HepG2 (cell line): ENCODE results near the gene CDC25C. TPM values are rescaled to one million over a fixed set of nuclear protein-coding genes. Genes with fewer than 3 reads are reported as not detected.
A peak's percentile ranks its signal among the peaks of the same experiment; 100 is the strongest.

ENCODE experiments used
- AFF4 ChIP-seq: sonication (generic); formaldehyde crosslinking; IDR thresholded peaks from 2 replicates; pipeline ENCODE4 v1.4.0; 2020; ENCODE audit warnings: missing genetic modification reagents
- GZF1 ChIP-seq: sonication (generic); formaldehyde crosslinking; IDR thresholded peaks from 2 replicates; pipeline ENCODE4 v1.5.1; 2020; ENCODE audit warnings: mild to moderate bottlenecking, missing genetic modification reagents
- HOXA9 ChIP-seq: sonication (generic); formaldehyde crosslinking; IDR thresholded peaks from 2 replicates; pipeline ENCODE4 v1.8.1; 2022; ENCODE audit warnings: missing genetic modification reagents, mild to moderate bottlenecking, moderate library complexity, borderline replicate concordance
- KLF11 ChIP-seq: IDR thresholded peaks from 2 replicates; pipeline ENCODE4 v1.6.1; 2016; ENCODE audit warnings: missing compliant biosample characterization
- MTA1 ChIP-seq: sonication (generic); formaldehyde crosslinking; IDR thresholded peaks from 2 replicates; pipeline ENCODE4 v1.4.0; 2020; ENCODE audit warnings: missing genetic modification reagents, mild to moderate bottlenecking, borderline replicate concordance
- NR3C1 ChIP-seq: sonication (generic); formaldehyde crosslinking; IDR thresholded peaks from 2 replicates; pipeline ENCODE4 v1.4.0; 2020; ENCODE audit warnings: missing genetic modification reagents
- PATZ1 ChIP-seq: sonication (generic); formaldehyde crosslinking; IDR thresholded peaks from 2 replicates; pipeline ENCODE4 v1.4.0; 2020; ENCODE audit warnings: missing genetic modification reagents
- SETDB1 ChIP-seq: sonication (generic); formaldehyde crosslinking; IDR thresholded peaks from 2 replicates; pipeline ENCODE4 v1.5.1; 2020; ENCODE audit warnings: missing genetic modification reagents, mild to moderate bottlenecking, borderline replicate concordance
- SMYD3 ChIP-seq: sonication (generic); formaldehyde crosslinking; IDR thresholded peaks from 2 replicates; pipeline ENCODE4 v1.8.1; 2023; ENCODE audit warnings: mild to moderate bottlenecking, missing genetic modification reagents
- USF2 ChIP-seq, 2 experiments: sonication (generic) in 1 of 2; formaldehyde crosslinking in 1 of 2; IDR thresholded peaks; 2 replicates each; pipeline versions ENCODE4 v1.5.1 to v1.6.1; 2011 to 2020; ENCODE audit warnings: borderline replicate concordance in 1 of 2, low read depth in 1 of 2, low read length in 1 of 2, mild to moderate bottlenecking in 1 of 2, missing genetic modification reagents in 1 of 2, moderate library complexity in 1 of 2
- ZFP82 ChIP-seq: sonication (generic); formaldehyde crosslinking; IDR thresholded peaks from 2 replicates; pipeline ENCODE4 v1.5.1; 2020; ENCODE audit warnings: mild to moderate bottlenecking, missing genetic modification reagents, borderline replicate concordance
- ZNF501 ChIP-seq: sonication (generic); formaldehyde crosslinking; IDR thresholded peaks from 2 replicates; pipeline ENCODE4 v1.5.1; 2020; ENCODE audit warnings: mild to moderate bottlenecking, moderate library complexity, missing genetic modification reagents
- ZNF83 ChIP-seq: sonication (generic); formaldehyde crosslinking; IDR thresholded peaks from 2 replicates; pipeline ENCODE4 v1.4.0; 2020; ENCODE audit warnings: missing genetic modification reagents, mild to moderate bottlenecking, borderline replicate concordance
- polyA plus RNA-seq, 8 experiments: library from polyadenylated mRNA; depleted of rRNA in 3 of 8; stranded (reverse) in 7 of 8; unstranded in 1 of 8; fragments of >200 nt; fragmentation: Illumina TruSeq in 4 of 8; extraction: Trizol in 4 of 8; gene quantifications; 2 replicates each; pipeline versions ENCODE4 v1.2.1 to v1.2.3, GENCODE V29; 2011 to 2016; ENCODE audit warnings: low read depth in 4 of 8, missing spikeins in 1 of 8, mixed read lengths in 1 of 8; ENCODE audit not compliant: insufficient read depth in 1 of 8
- total RNA-seq, 5 experiments: library from RNA; depleted of rRNA; stranded (reverse); fragments of >200 nt; fragmentation: Illumina TruSeq; extraction: Trizol; gene quantifications; 2 replicates each; pipeline ENCODE4 v1.2.3, GENCODE V29; 2016; ENCODE audit warnings: low read depth in 1 of 5
- TF ChIP-seq, protein P1 (sequence below): sonication (generic); formaldehyde crosslinking; IDR thresholded peaks from 2 replicates; pipeline ENCODE4 v1.8.0; 2022; ENCODE audit warnings: missing genetic modification reagents, mild to moderate bottlenecking, moderate library complexity, borderline replicate concordance
- TF ChIP-seq, protein P2 (sequence below): sonication (generic); formaldehyde crosslinking; IDR thresholded peaks from 2 replicates; pipeline ENCODE4 v1.8.0; 2022; ENCODE audit warnings: mild to moderate bottlenecking, missing genetic modification reagents; ENCODE audit not compliant: insufficient replicate concordance

The CDC25C gene
- total and polyA plus RNA-seq, 2 of the 13 experiments (the other 11 are each of a cell fraction or from before 2014, with no cell fraction given), result 17.7 to 27.6 TPM

GRCh38 chr5:138337685-138338410 is 6.2 kb upstream of the CDC25C start, which contains the start of gene FAM53C (continued):
- TF ChIP-seq PATZ1 (CRISPR knock-in tag), result peak; percentile 91
- TF ChIP-seq ZFP82 (CRISPR knock-in tag), result no peak
- TF ChIP-seq NR3C1, result no peak
- 0 out of 2 replicates have a peak, but pooled peaks have one; percentile 29 for TF ChIP-seq MTA1 (CRISPR knock-in tag)
- TF ChIP-seq, protein P1, sequence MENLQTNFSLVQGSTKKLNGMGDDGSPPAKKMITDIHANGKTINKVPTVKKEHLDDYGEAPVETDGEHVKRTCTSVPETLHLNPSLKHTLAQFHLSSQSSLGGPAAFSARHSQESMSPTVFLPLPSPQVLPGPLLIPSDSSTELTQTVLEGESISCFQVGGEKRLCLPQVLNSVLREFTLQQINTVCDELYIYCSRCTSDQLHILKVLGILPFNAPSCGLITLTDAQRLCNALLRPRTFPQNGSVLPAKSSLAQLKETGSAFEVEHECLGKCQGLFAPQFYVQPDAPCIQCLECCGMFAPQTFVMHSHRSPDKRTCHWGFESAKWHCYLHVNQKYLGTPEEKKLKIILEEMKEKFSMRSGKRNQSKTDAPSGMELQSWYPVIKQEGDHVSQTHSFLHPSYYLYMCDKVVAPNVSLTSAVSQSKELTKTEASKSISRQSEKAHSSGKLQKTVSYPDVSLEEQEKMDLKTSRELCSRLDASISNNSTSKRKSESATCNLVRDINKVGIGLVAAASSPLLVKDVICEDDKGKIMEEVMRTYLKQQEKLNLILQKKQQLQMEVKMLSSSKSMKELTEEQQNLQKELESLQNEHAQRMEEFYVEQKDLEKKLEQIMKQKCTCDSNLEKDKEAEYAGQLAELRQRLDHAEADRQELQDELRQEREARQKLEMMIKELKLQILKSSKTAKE, result no peak
- 0 out of 2 replicates have a peak, but pooled peaks have one; percentile 76 for TF ChIP-seq HOXA9 (CRISPR knock-in tag)
- 0 out of 2 replicates have a peak, but pooled peaks have one; percentile 29 for TF ChIP-seq SMYD3 (CRISPR knock-in tag)
- no peak for TF ChIP-seq SETDB1 (CRISPR knock-in tag)
- TF ChIP-seq, protein P2, sequence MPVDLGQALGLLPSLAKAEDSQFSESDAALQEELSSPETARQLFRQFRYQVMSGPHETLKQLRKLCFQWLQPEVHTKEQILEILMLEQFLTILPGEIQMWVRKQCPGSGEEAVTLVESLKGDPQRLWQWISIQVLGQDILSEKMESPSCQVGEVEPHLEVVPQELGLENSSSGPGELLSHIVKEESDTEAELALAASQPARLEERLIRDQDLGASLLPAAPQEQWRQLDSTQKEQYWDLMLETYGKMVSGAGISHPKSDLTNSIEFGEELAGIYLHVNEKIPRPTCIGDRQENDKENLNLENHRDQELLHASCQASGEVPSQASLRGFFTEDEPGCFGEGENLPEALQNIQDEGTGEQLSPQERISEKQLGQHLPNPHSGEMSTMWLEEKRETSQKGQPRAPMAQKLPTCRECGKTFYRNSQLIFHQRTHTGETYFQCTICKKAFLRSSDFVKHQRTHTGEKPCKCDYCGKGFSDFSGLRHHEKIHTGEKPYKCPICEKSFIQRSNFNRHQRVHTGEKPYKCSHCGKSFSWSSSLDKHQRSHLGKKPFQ, result no peak
- peak; percentile 74; the same call in 1 of the 2 replicates for TF ChIP-seq ZNF83
- no peak for TF ChIP-seq GZF1
- TF ChIP-seq KLF11 (CRISPR knock-in tag), result peak; percentile 78; the same call in 1 of the 2 replicates
- TF ChIP-seq AFF4 (CRISPR knock-in tag), result no peak; the same call in 1 of the 2 replicates
- peak; percentile 68; the same call in 1 of the 2 replicates for TF ChIP-seq ZNF501 (CRISPR knock-in tag)
- no peak for TF ChIP-seq USF2 (IDR thresholded peaks at IDR 0.05; ENCODE audit: low read depth, low read length)
- peak; percentile 55; the same call in 1 of the 2 replicates for TF ChIP-seq USF2 (CRISPR knock-in tag; IDR thresholded peaks at IDR 0.05; ENCODE audit: borderline replicate concordance)
